ENCODE measurements around the gene KLC3. TPM values are rescaled to one million over a fixed set of nuclear protein-coding genes. Genes with fewer than 3 reads are reported as not detected.
A peak's percentile ranks its signal among the peaks of the same experiment; 100 is the strongest.

The KLC3 gene
- total and polyA plus RNA-seq, 2 of the 8 experiments (the other 6 are each of a cell fraction or from before 2014, with no cell fraction given), result 1.3 to 2.8 TPM

GRCh38 chr19:45324349-45324907 is 16.1 kb upstream of the KLC3 start:
- no peak overlapping the region for H3K9ac ChIP-seq (replicated peaks in 1 of 4; ENCODE audit: extremely low read depth in 1 of 4, low read depth in 3 of 4, low read length in 3 of 4)
- H3K4ac ChIP-seq (replicated peaks; ENCODE audit: insufficient read length, low read depth, low read length), result peak overlapping the region; percentile 13
- peak overlapping the region; percentile 93 for H3K18ac ChIP-seq (ENCODE audit: extremely low read depth, low read length)
- peaks cover 3% of the 10 kb centered on the region; the same call in 1 of the 2 replicates for H3K23me2 ChIP-seq (ENCODE audit: low read depth, low read length)
- WGBS, 2 experiments (ENCODE audit: extremely low coverage in 1 of 2, insufficient coverage in 1 of 2, insufficient read length in 1 of 2, insufficient replicate concordance in 2 of 2, low coverage in 1 of 2, low lambda C conversion rate in 2 of 2, missing lambda C conversion rate in 1 of 2), result 71% methylated on average over 11 of the region's 11 CpGs; no CpG with 5 or more reads in 1 of the 2 experiments
- H2AK5ac ChIP-seq (ENCODE audit: low read depth, low read length), result no peak overlapping the region
- H2BK15ac ChIP-seq (ENCODE audit: low read length), result peak overlapping the region; percentile 61; the same call in 1 of the 2 replicates
- H2BK120ac ChIP-seq (replicated peaks; ENCODE audit: low read depth, low read length), result no peak overlapping the region
- no peak overlapping the region for H4K8ac ChIP-seq (ENCODE audit: extremely low read depth, insufficient read depth, low read length)
- no peak overlapping the region for H3K14ac ChIP-seq (ENCODE audit: insufficient read length)
- no peaks in the 10 kb centered on the region for H3K9me3 ChIP-seq (ENCODE audit: insufficient read depth in 2 of 2, low read depth in 1 of 2, low read length in 1 of 2)
- no peak overlapping the region for H3K56ac ChIP-seq (replicated peaks; ENCODE audit: insufficient read length, low read depth, low read length)
- H3K27me3 ChIP-seq (replicated peaks in 1 of 4; ENCODE audit: control insufficient read depth in 3 of 4, extremely low read depth in 1 of 4, insufficient read depth in 3 of 4, low read length in 3 of 4), result peaks cover 0 to 14% (median 11%) of the 10 kb centered on the region in 4 experiments; a peak in 5 of 7 replicates
- FAIRE-seq, result no peak
- no peaks in the 10 kb centered on the region for H3K79me2 ChIP-seq (ENCODE audit: control insufficient read depth in 1 of 2, insufficient read depth in 2 of 2, low read length in 2 of 2)
- peak overlapping the region; percentile 74; the same call in 1 of the 2 replicates for H2AFZ ChIP-seq (ENCODE audit: low read length)
- H3K4me2 ChIP-seq (ENCODE audit: insufficient read depth in 1 of 2, low read depth in 2 of 2, low read length in 2 of 2), result peak overlapping the region; percentile 42 to 71; a peak in 3 of 4 replicates
- peaks cover 2 to 18% (median 6%) of the 10 kb centered on the region in 4 experiments; a peak in 6 of 7 replicates for H3K4me1 ChIP-seq (replicated peaks in 1 of 4; ENCODE audit: control insufficient read depth in 3 of 4, insufficient read depth in 4 of 4, low read length in 3 of 4)
- H2BK5ac ChIP-seq (ENCODE audit: low read depth, low read length), result 0 out of 2 replicates have a peak overlapping the region, but pooled peaks have one; percentile 44
- H3K23ac ChIP-seq (ENCODE audit: insufficient read length), result no peak overlapping the region
- H2BK12ac ChIP-seq (ENCODE audit: low read depth, low read length), result peak overlapping the region; percentile 80; the same call in 1 of the 2 replicates
- peak overlapping the region in 1 of 4 experiments; percentile 52; a peak in 1 of 8 replicates for H3K4me3 ChIP-seq (ENCODE audit: extremely low read depth in 1 of 4, insufficient read depth in 2 of 4, low read depth in 3 of 4, low read length in 4 of 4)
- no peak overlapping the region for H3K27ac ChIP-seq (ENCODE audit: low read depth, low read length)
- no peak overlapping the region for H2BK20ac ChIP-seq (ENCODE audit: low read length)
- H3K79me1 ChIP-seq (ENCODE audit: low read depth, low read length), result no peaks in the 10 kb centered on the region
- ChIA-PET CTCF (ENCODE audit: partially characterized antibody) (interaction anchor here (0.9 kb wide), 1 partner anchor 162 kb away, joined by 4 read pairs; no protein-coding TSS in a partner anchor), POLR2A (ENCODE audit: partially characterized antibody) (interaction anchor here (0.6 to 2.3 kb wide), 4 partner anchors 16 to 96 kb away, joined by 3 to 5 read pairs (median 4); no protein-coding TSS in a partner anchor)
- DNase-seq (ENCODE audit: low read depth in 1 of 2, low spot score in 2 of 2), result no peak
- H3K36me3 ChIP-seq (ENCODE audit: control insufficient read depth in 2 of 4, insufficient read depth in 4 of 4, low read length in 3 of 4), result no peaks in the 10 kb centered on the region
- no peak overlapping the region for H4K5ac ChIP-seq (ENCODE audit: insufficient read length, low read depth, low read length)
- H4K91ac ChIP-seq (replicated peaks; ENCODE audit: insufficient read length, low read length), result peak overlapping the region; percentile 45
- peaks cover 0 to 2% of the 10 kb centered on the region in 2 experiments for H4K20me1 ChIP-seq (replicated peaks in 1 of 2; ENCODE audit: control insufficient read depth in 1 of 2, insufficient read depth in 2 of 2, low read length in 2 of 2)
- TF ChIP-seq SUZ12 (IDR thresholded peaks at IDR 0.05; ENCODE audit: low read length) (no peak), POLR2AphosphoS5 (IDR thresholded peaks at IDR 0.05; ENCODE audit: low read depth, low read length) (no peak), USF2 (IDR thresholded peaks at IDR 0.05; ENCODE audit: low read length) (no peak), RXRA (IDR thresholded peaks at IDR 0.05; ENCODE audit: insufficient read depth, low read depth, low read length) (no peak), KDM5A (IDR thresholded peaks at IDR 0.05; ENCODE audit: low read length) (no peak), POLR2A (IDR thresholded peaks at IDR 0.05; ENCODE audit: control extremely low read depth in 1 of 2, low read depth in 2 of 2, low read length in 2 of 2) (no peak), SP2 (IDR thresholded peaks at IDR 0.05; ENCODE audit: low read length) (no peak), ZNF274 (IDR thresholded peaks at IDR 0.05; ENCODE audit: borderline replicate concordance, extremely low read depth, low read length) (no peak), HDAC2 (IDR thresholded peaks at IDR 0.05; ENCODE audit: borderline replicate concordance in 1 of 2, low read depth in 2 of 2, low read length in 2 of 2) (no peak), MAX (IDR thresholded peaks at IDR 0.05) (no peak)

All from H1 (cell line).